GM19467 (cell line): ENCODE measurements around the gene AQP1.

Experiments used
- ATAC-seq: cut with Tn5 transposase; IDR thresholded peaks from one replicate; pipeline ENCODE4 v1.9.1; 2021; ENCODE audit warnings: mild to moderate bottlenecking, moderate library complexity; ENCODE audit not compliant: unreplicated experiment

Gene AQP1

GRCh38 chr7:30881448-30881847, 30.2 kb upstream of the AQP1 start:
- no peak for ATAC-seq

- ATAC-seq, result no peak
Observed at GRCh38 chr7:30884881-30885280, 26.8 kb upstream of the AQP1 start.

GRCh38 chr7:30886608-30887011, 25.0 kb upstream of the AQP1 start:
- no peak for ATAC-seq

- ATAC-seq, result no peak
Observed at GRCh38 chr7:30887464-30887872, 24.2 kb upstream of the AQP1 start.

GRCh38 chr7:30888747-30889146, 22.9 kb upstream of the AQP1 start:
- no peak for ATAC-seq

- no peak for ATAC-seq
Observed at GRCh38 chr7:30890226-30890625, 21.4 kb upstream of the AQP1 start.

GRCh38 chr7:30893357-30893756, 18.3 kb upstream of the AQP1 start:
- ATAC-seq, result no peak

GRCh38 chr7:30894009-30894408, 17.6 kb upstream of the AQP1 start:
- no peak for ATAC-seq

GRCh38 chr7:30894866-30895605, 16.6 kb upstream of the AQP1 start:
- no peak for ATAC-seq

GRCh38 chr7:30896036-30896435, 15.6 kb upstream of the AQP1 start:
- ATAC-seq, result no peak

- no peak for ATAC-seq
Observed at GRCh38 chr7:30896783-30897637, 14.6 kb upstream of the AQP1 start.

- ATAC-seq, result no peak
Observed at GRCh38 chr7:30897770-30898169, 13.9 kb upstream of the AQP1 start.

- ATAC-seq, result no peak
Observed at GRCh38 chr7:30898411-30898810, 13.2 kb upstream of the AQP1 start.

GRCh38 chr7:30899066-30899465, 12.6 kb upstream of the AQP1 start:
- no peak for ATAC-seq

GRCh38 chr7:30899630-30900029, 12.0 kb upstream of the AQP1 start:
- no peak for ATAC-seq

- ATAC-seq, result no peak
Observed at GRCh38 chr7:30900053-30900452, 11.6 kb upstream of the AQP1 start.

GRCh38 chr7:30900803-30901362, 10.8 kb upstream of the AQP1 start:
- ATAC-seq, result no peak

GRCh38 chr7:30901856-30902255, 9.8 kb upstream of the AQP1 start:
- no peak for ATAC-seq

GRCh38 chr7:30902466-30902865, 9.2 kb upstream of the AQP1 start:
- no peak for ATAC-seq

- ATAC-seq, result no peak
Observed at GRCh38 chr7:30903146-30903545, 8.5 kb upstream of the AQP1 start.

GRCh38 chr7:30904561-30904960, 7.1 kb upstream of the AQP1 start:
- ATAC-seq, result no peak
